Renal cortex interstitium (tissue), 11 donors: ENCODE data around the gene STEAP3. TPM values are rescaled to one million over a fixed set of nuclear protein-coding genes. Genes with fewer than 3 reads are reported as not detected.

Source experiments
- DNase-seq, 11 donors: peaks; one replicate each; pipeline ENCODE4 v3.0.0-alpha.2; 2013; ENCODE audit warnings: low read depth in 9 of 11, low spot score in 4 of 11; ENCODE audit errors: extremely low read depth in 1 of 11
- polyA plus RNA-seq, 3 donors: library from polyadenylated mRNA; unstranded; fragments of 120-200 nt; gene quantifications; one replicate each; pipeline ENCODE4 v1.2.1, GENCODE V29; 2013; ENCODE audit not compliant: insufficient read length in 3 of 3

STEAP3 gene
- polyA plus RNA-seq, 3 donors: 1.3 to 1.7 (median 1.5) TPM

DNA sequence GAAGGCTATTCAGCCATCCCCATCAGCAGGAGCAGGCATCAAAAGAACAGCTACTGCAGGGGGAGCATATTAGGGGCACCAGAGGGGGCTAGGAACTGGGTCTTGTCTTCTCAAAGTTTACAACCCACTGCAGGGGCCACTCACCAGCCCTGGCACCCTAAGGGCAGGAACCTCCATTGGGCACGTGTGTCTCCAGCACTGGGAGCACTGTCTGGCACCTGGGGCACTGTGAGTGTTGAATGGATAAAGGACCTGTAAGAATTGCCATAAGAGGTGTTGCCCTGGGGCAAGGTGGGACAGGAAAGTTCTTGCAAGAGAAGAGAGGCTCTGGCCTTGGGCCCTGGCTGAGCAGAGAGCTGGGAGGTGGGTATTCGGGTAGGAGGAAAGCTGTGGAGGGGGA is 1.4 kb upstream of the STEAP3 start:
- DNase-seq: no peak

DNA sequence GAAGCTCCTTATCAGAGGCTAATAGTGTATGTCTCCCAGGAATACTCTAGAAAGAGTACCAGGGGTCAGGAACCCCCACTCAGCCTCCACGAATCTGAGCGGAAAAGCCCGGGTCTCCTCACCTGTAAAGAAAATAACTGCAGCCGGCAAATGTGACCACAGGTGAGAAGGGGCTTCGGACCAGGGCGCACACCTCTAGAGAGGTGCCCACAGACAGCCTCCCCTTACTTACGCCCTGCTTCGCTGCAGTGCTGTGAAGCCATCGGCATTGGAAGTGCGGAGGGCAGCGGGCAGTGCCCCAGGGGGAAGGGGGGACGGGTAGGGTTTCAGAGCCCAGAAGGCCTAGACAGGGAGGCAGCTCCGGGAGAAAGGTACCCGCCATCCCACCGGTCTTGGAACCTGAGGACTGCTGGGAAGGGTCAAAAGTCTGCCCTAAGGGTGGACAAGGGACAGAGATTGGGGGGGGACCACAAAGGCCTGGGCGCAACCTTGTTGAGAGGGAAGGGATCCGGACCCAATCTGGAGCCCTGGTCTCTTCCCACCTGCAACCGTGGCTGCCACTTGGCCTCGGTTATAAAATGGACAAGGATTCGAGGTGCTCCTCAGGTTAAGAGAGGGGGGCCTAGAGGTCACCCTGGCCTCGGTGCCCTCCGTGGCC is 642 bp upstream of the STEAP3 start:
- no peak for DNase-seq

DNA sequence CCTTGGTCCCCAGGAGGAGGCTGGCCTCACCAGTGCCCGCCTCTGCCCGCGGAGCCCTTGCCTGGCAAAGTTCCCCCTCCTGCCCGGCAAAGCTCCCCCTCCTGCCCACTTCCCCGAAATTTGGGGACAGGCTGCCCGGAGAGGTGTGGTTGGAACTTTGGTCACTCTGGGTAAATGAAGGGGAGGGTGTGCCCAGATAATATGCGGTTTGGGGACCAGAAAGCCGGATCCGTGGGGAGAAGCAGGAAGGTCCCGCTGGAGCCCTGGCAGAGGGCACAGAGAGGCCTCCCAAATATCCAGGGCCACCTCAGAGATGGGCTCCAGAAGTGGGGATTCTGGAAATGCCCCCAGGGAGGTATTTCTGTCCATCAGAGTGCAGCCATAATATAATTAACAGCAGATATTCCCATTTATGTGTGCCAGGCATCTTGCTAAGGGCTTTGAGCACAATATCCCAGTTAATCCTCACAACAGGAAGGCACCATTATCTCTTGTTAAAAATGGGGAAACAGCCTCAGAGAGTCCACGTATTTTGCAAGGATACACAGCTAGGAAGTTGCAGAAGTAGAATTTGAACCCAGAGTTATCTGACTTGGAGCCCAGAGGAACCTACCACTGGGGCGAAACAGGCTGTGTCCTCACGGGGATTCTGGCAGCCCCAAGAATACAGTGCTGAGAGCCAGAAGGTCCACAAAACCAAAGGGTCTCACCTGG is 914 bp downstream of the STEAP3 start:
- DNase-seq: no peak

DNA sequence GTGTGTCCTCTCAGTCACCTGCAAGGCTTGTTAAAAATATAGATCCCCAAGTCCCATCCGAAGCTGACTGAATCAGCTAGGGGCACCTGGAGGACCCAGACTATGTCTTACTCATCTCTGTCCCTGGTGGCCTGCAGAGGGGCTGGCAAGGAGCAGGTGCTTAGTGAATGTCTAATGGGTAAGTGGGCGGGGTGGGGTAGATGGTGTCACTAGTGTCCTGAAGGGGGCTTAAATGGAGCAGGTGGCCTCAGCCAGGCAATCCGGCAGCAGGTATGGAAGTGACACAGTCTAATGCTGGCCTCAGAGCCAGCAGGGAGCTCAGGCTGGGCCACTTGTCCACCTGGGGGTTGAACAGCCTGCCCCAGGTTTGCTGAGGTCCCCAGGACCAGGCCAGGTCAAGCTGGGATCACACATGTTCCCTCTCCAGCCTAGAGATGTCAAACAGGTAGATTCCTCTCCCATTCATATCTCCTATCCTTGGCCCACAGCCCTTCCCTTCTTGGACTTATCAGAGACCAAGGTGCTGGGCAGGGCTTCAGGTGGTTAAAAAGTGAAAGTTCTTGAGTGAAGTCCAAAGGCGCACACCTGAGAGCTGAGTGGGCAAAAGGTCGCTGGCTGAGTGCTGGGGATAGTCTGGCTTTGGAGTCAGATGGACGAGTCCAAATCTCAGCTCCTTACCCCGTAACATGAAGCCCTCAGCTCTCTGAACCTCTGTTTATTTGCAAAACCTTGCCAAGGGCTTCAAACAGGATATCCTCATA is 1.7 kb downstream of the STEAP3 start:
- DNase-seq: no peak

DNA sequence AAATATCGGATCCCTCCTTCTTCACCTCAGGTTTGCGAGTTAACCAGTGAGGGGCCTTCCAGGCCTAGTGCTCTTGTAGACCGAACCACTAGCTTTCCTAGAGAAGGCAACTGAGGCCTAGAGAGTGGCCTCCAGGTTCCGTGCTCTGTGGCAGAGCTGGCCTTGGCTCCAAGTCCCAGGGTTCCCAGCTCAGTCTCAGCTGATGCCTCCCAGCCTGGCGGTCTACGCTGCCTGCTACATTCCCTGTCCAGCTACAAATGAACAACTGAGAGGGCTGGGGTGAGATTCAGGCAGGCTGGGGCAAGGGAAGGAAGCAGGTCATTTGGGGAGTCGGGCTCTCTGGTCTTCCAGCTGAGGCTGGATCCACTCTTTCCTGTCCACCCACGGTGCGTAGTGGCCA is 2.3 kb downstream of the STEAP3 start:
- DNase-seq: no peak

DNA sequence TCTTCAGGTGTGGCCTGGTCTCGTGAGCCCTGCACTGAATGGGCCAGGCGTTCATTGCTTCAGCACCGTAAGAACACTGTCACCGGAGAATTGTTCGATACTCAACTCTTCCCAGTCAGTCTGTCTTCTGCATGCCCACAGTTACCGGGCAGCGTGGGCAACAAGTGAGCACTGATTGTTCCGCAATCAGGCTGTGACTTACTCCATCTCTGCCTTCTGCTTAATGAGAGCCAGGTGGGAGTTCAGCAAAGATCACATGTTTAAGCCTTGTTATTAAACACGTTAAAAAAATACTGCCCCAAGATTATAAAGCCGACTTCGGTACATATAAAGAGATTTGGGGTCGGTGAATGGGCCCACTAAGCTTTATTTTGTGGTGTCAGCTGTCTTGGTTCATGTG is 3.7 kb downstream of the STEAP3 start:
- DNase-seq: no peak

DNA sequence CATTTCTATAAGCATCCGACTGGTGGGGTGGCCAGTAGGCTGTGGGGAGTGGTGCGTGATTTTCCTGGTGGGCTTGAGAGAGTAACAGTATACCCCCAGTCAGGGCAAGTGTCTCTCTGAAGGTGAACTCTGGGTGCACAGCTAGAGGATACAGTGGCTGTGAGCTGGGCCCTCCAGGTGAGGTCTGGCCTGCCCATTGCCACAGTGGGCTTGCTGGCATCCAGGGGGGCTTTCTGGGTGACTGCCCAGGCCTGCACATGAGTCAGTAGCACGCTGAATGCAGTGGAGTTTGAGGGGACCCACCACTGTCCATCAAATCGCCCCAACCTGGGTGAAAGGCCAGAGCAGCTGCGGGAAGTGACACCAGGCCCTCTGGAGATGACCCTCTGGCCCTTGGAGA is 4.5 kb downstream of the STEAP3 start:
- DNase-seq: no peak

DNA sequence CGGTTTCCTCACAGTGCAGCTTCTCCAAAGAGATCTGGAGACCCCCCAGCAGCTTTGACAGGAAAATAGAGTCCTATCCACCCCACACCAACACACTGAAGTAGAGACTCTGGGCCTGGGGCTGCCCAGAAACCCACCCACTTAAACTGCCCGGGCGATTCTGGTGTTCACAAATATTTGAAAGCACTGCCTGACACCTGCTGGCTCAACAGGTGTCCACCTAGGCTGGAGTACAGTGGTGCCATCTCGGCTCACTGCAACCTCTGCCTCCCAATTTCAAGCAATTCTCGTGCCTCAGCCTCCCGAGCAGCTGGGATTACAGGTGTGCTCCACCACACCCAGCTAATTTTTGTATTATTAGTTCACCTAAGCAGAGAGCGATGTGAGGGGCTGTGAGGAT is 5.3 kb downstream of the STEAP3 start:
- no peak for DNase-seq

DNA sequence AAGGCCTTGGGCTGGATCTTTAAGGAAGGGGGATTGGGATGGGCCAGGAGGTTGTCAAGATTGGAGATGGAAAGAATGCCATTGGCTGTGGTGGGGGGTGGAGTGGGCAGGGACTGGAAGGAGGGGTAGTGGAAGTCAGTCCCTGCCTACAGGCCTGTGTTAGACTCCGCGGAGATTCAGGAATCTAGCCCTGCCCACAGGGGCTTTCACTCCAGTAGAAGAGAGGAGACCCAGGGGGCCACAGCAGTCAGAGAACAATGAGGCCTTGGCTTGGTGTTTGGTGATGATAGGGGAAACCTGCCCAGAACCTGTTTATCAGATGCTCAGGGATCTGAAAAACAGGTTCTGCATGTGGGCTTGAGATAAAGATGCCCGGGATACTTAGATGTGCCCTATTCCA is 6.1 kb downstream of the STEAP3 start:
- DNase-seq: no peak

DNA sequence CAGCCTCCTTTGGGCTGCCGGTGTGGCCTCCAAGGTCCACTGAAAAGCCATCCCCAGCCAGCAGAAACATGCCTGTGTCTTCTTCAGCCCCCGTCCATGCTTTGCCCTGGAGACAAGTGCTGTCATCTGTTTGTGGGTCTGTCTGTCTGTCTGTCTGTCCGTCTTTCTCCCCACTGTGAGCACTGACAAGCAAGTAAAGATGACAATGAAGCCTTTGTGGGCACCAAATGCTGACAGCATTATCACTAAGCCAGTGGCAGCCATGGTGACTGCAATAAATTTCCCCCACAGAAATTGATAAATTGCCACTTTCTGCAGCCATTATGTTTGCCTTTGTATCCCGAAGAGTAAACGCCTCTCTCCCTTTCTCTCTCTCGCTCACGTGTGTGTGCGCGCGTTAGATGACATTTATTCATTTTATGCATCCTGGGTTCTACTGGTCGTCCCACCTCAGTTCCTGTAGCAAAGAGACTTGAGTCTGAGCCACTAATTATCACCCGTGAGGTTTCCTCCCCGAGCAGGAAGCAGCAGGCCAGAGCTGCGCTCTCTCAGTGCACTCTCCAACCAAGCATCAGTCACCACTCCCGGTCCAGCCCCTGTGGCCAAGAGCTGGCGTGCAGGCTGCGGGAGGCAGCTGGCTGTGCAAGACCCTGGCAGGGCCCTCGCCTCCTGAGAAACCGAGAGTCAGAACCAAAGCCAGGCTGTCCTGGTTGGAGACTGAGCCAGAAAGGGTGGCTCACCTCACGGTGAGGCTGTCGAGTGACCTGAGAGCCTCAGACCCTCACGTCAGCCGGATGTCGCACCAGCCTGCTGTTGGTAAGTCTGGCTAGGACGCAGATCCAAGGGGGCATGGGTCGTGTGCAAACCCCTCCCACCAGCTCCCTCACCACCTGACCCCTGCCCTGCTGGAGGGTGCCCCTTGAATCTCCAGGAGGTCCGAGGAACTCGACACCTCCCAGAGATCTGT is 6.9 kb downstream of the STEAP3 start:
- no peak for DNase-seq

DNA sequence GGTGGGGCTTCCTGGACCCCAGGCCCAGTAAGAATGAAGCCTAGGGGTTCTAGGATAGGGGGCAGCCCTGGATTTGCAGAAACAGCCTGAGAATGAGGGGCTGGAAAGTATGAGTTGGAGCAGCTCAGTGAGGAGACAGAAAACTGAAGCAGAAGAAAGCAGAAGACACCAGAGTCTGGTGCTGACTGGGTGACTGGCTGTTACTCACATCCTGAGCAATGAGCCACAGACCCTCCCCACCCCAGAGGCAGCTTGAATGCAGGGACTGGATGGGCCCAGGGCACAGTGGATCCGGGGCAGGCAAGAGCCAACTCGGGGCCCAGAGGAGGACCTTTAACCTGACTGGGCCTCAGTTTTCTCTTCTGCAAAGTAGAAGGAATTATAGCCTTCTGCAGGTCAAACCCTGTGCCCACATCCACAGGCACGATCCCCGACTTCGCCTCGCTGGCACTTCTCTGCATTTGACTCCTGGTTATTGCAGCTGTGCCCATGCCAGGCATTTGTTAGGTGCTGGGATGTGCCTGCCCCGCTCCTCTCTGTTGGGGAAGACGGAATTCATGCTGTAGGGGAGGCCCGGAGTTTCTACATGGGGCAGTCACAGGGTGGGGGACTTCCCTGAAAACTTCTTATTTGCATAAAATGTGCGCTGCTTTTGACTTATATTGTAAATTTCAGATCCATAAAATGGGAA is 8.5 kb downstream of the STEAP3 start:
- DNase-seq: no peak

DNA sequence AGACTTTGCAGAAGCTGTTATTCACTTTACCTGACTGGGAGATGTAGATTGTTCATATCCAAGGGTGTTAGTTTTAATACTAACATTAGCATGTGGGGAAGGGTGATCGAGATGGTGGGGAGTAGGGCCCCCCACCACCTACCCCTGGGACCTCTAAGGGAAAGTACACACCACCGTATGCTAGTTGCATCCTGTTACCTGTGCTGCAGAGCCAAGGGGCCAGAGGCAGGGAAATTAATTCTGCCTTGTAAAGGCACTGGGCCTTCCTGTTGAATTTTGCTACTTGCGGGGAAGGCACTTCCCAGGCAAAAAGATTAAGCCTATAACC is 9.0 kb downstream of the STEAP3 start:
- DNase-seq: no peak

DNA sequence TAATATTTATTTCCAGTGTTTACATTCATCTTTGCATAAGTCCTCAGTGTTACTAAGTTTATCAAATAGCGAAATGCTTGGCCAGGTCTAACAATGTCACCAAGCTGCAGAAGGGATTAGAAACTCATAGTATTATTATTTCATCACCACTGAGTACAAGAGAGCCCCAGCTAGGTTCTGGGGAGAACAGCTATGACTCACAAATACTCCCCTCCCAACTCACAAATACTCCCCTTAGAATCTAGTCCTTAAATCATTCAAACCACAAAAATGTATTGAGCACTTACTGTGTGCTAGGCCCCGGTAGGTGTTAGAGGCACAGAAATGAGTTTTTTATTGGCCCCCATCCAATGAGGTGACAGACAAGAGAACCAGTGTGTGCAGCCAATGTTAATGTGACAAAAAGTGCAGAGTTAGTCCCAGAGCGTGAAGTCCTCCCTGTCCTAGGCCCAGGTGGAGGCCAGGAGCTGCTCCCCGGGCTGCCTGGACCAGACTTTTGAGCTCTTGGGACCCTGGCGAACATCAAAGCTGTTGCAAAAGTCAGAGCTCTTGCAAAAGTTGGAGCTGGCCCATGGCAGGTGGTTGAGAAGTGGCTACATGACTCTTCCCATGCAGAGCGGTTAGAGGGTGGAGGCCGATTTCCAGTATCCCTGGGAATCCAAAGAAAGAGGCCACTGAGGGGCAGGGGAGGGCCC is 9.8 kb downstream of the STEAP3 start:
- no peak for DNase-seq

DNA sequence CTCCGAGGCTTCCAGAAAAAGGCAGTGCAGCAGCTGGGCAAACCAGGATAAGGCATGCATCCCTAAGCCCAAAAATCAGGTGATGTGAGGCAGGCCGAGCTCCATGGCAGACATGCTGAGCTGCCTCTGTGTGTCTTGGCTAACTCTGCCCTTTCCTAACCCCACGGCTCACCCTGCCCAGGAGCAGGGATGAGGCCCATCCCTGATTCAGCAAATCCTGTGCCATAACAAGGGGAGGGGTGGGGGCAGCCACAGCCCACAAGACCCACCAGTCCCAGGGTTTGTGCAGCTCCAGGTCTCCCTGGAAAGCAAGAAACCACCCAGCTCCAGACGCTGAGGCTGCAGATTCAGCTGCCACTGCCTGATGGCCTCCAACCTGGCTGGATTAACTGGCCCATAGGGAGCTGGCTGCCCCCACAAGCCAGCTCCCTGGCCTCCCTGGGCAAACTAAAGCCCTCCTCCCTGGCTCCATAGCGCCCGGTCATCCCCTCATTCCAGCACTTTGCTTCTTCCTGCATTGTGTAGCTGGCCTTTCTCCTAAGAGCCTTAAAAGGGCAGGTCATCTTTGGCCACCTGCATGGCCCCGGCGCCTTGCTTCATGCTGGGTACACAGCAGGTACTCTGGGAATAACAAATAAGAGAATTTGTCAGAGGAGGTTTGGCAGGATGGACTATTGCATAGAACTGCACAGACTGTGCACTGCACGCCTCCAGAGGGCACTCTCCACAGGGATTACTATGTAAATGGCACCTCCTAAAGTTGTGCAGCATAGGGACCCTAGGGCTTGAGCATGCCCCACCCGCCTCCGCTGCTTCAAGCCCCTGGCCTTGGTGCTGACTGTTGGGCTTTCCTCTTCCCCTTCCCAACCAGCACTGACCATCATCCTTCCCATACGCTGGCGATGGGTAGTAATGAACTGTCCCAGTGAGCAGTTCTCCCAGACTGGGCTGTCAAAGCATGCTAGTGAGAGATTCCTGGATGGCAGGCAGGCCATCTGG is 10.7 kb downstream of the STEAP3 start:
- DNase-seq: peak in 6 of 11 donors; percentile 19 to 46 (median 30)

DNA sequence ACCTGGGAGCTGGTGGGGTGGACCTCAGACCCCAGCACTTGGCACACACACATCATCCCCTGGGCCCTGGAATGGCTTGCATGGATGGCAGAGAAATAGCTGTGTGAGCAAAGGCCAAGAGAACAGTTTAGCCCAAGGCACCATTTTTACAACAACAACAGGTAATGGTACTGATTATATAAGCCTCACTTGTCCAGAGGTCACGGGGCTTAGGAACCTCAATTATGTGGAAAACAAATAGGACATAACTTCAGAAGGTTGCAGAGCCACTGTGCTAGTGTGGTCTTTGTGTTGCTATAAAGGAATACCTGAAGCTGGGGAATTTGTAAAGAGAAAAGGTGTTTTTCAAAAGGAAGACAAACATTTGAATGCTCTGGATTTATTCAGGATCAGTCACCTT is 13.2 kb downstream of the STEAP3 start:
- DNase-seq: no peak

DNA sequence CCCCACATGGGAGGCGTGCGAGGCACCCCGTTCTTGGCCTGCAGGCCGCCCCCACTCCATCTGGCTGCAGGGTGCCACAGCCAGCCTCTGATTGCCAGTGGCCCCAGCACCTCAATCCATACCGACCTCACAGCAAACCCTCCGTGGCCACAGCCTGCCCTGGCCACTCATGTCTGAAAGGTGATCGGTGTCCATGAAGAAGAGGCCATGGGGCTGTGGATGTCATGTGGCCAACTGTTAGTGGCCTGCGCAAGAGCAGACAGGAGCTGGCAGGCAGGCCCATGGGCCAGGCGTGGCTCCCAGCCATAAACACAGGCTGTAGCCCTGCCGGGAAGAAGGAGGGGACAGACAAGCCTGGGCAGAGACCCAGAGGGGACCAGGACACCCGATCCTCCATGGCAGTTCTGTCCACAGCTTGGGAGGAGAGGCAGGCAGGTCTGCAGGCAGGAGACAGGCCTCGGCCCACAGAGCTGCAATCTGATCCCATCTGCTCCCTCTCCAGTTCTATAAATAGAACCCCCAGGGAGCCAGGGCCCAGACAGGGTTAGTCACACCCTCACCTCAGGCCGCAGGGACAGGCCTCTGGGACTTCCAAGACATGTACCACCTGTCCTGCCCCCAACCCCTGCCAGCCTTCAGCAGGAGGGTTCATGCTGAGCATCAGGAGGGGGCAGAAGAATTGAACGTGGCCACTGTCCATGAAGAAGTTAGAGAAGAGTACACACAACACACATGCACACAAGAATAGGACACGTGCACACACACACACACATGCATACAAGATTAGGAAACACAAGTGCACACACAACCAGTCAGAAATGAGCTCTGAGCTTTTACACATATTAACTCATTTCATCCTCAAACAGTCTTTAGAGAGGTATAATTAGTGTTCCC is 16.9 kb downstream of the STEAP3 start:
- peak in 5 of 11 donors; percentile 27 to 55 (median 45) for DNase-seq
